Measurements from ENCODE around the gene CLEC5A. TPM values are rescaled to one million over a fixed set of nuclear protein-coding genes. Genes with fewer than 3 reads are reported as not detected.
A peak's percentile ranks its signal among the peaks of the same experiment; 100 is the strongest.

Gene CLEC5A
- polyA plus RNA-seq, 3 donors: 9.6 to 15.2 (median 10.0) TPM

- intact Hi-C loops (cut with micrococcal nuclease): loop anchor here in 1 of 2 donors (10.0 kb wide), 1 partner anchor 289 kb away; no protein-coding TSS in a partner anchor
- peaks cover 16 to 32% (median 25%) of the 10 kb centered on the region in 7 donors for H3K9me3 Mint-ChIP-seq
- H3K36me3 Mint-ChIP-seq: peaks cover 31 to 41% of the 10 kb centered on the region in 2 donors
- Histone ChIP-seq H3K9ac (ENCODE audit: insufficient read depth, low read length, poor library complexity, severe bottlenecking) (no peak overlapping the region), H3K79me2 (ENCODE audit: insufficient read depth, low read length) (peaks cover 73% of the 10 kb centered on the region), H3K4me1 (ENCODE audit: control insufficient read depth in 1 of 2, insufficient read depth in 2 of 2, low read length in 2 of 2) (peaks cover 44 to 58% of the 10 kb centered on the region in 2 donors), H3K27me3 (ENCODE audit: control insufficient read depth in 2 of 2, insufficient read depth in 2 of 2, low read length in 2 of 2) (no peaks in the 10 kb centered on the region), H3K9me3 (replicated peaks in 1 of 2; ENCODE audit: control insufficient read depth in 1 of 2, insufficient read depth in 1 of 2, low read length in 2 of 2) (peaks cover 3 to 23% of the 10 kb centered on the region in 2 donors), H2AFZ (ENCODE audit: insufficient read depth, low read depth, low read length, poor library complexity, severe bottlenecking) (no peak overlapping the region), H3K4me2 (replicated peaks; ENCODE audit: extremely low read depth, low read length, poor library complexity, severe bottlenecking) (peak overlapping the region; percentile 52), H3K36me3 (replicated peaks in 1 of 2; ENCODE audit: control insufficient read depth in 1 of 2, insufficient read depth in 2 of 2, low read length in 2 of 2) (peaks cover 0 to 15% of the 10 kb centered on the region in 2 donors), H3K27ac (ENCODE audit: low read depth in 1 of 2, low read length in 2 of 2) (peak overlapping the region in 1 of 2 donors; percentile 89), H3K4me3 (replicated peaks in 1 of 3; ENCODE audit: low read depth in 2 of 3, low read length in 3 of 3) (no peak overlapping the region), H4K20me1 (ENCODE audit: insufficient read depth, low read length) (no peaks in the 10 kb centered on the region)
- peaks cover 51% of the 10 kb centered on the region for H3K4me1 Mint-ChIP-seq
- WGBS (ENCODE audit: insufficient coverage): no CpG with 5 or more reads among the region's 1 CpG
- TF ChIP-seq CTCF (IDR thresholded peaks at IDR 0.05): no peak
- no peaks in the 10 kb centered on the region for H3K27me3 Mint-ChIP-seq (ENCODE audit: low read depth in 3 of 3)
- H3K4me3 Mint-ChIP-seq: no peak overlapping the region
- H3K27ac Mint-ChIP-seq: peak overlapping the region; percentile 96 to 99 (median 98)
- peak in 1 of 3 donors; percentile 52 for DNase-seq
These were observed 2.9 kb downstream of the CLEC5A start for GRCh38 chr7:141943846-141944245.

GRCh38 chr7:141941075-141941474 is 5.7 kb downstream of the CLEC5A start:
- peaks cover 42 to 59% of the 10 kb centered on the region in 2 donors for H3K36me3 Mint-ChIP-seq
- intact Hi-C loops (cut with micrococcal nuclease): loop anchor here in 1 of 2 donors (10.0 kb wide), 1 partner anchor 286 kb away; no protein-coding TSS in a partner anchor
- no peak overlapping the region for H3K27ac Mint-ChIP-seq
- TF ChIP-seq CTCF (IDR thresholded peaks at IDR 0.05): no peak
- no peaks in the 10 kb centered on the region for H4K20me1 ChIP-seq (ENCODE audit: insufficient read depth, low read length)
- 100% methylated on average over 1 of the region's 3 CpGs for WGBS (ENCODE audit: insufficient coverage)
- no peak overlapping the region for H3K9ac ChIP-seq (ENCODE audit: insufficient read depth, low read length, poor library complexity, severe bottlenecking)
- no peak overlapping the region for H3K27ac ChIP-seq (ENCODE audit: low read depth in 1 of 2, low read length in 2 of 2)
- no peak overlapping the region for H3K4me2 ChIP-seq (replicated peaks; ENCODE audit: extremely low read depth, low read length, poor library complexity, severe bottlenecking)
- H3K36me3 ChIP-seq (replicated peaks in 1 of 2; ENCODE audit: control insufficient read depth in 1 of 2, insufficient read depth in 2 of 2, low read length in 2 of 2): peaks cover 10 to 33% of the 10 kb centered on the region in 2 donors
- H3K4me1 ChIP-seq (ENCODE audit: control insufficient read depth in 1 of 2, insufficient read depth in 2 of 2, low read length in 2 of 2): peaks cover 34 to 44% of the 10 kb centered on the region in 2 donors
- peaks cover 3 to 23% of the 10 kb centered on the region in 2 donors for H3K9me3 ChIP-seq (replicated peaks in 1 of 2; ENCODE audit: control insufficient read depth in 1 of 2, insufficient read depth in 1 of 2, low read length in 2 of 2)
- no peak overlapping the region for H3K4me3 Mint-ChIP-seq
- no peak for DNase-seq
- no peaks in the 10 kb centered on the region for H3K27me3 ChIP-seq (ENCODE audit: control insufficient read depth in 2 of 2, insufficient read depth in 2 of 2, low read length in 2 of 2)
- no peak overlapping the region for H2AFZ ChIP-seq (ENCODE audit: insufficient read depth, low read depth, low read length, poor library complexity, severe bottlenecking)
- H3K9me3 Mint-ChIP-seq: peaks cover 22 to 32% (median 25%) of the 10 kb centered on the region in 7 donors
- peaks cover 82% of the 10 kb centered on the region for H3K79me2 ChIP-seq (ENCODE audit: insufficient read depth, low read length)
- no peak overlapping the region for H3K4me3 ChIP-seq (replicated peaks in 1 of 3; ENCODE audit: low read depth in 2 of 3, low read length in 3 of 3)
- H3K4me1 Mint-ChIP-seq: peaks cover 44% of the 10 kb centered on the region
- no peaks in the 10 kb centered on the region for H3K27me3 Mint-ChIP-seq (ENCODE audit: low read depth in 3 of 3)
